Tibial nerve (tissue), 4 donors: ENCODE measurements around the gene IKZF1. TPM values are rescaled to one million over a fixed set of nuclear protein-coding genes. Genes with fewer than 3 reads are reported as not detected.

Source experiments
- DNase-seq, 2 donors: peaks; one replicate each; pipeline ENCODE4 v3.0.0-alpha.2; 2019; ENCODE audit warnings: low spot score in 2 of 2
- H3K27ac ChIP-seq, 4 donors: fragments of 200-600 bp; sonication (generic) in 3 of 4; one replicate each; pipeline ENCODE4 v1.5.1; 2017 to 2019; ENCODE audit warnings: mild to moderate bottlenecking in 1 of 4
- H3K27me3 ChIP-seq, 2 donors: fragments of 200-600 bp; sonication (generic) in 1 of 2; one replicate each; pipeline versions ENCODE4 v1.5.1 to v1.6.0; 2017 to 2019
- H3K36me3 ChIP-seq, 3 donors: fragments of 200-600 bp; sonication (generic); one replicate each; pipeline ENCODE4 v1.5.1; 2018 to 2019
- H3K4me1 ChIP-seq, 4 donors: fragments of 200-600 bp; sonication (generic) in 3 of 4; one replicate each; pipeline ENCODE4 v1.5.1; 2017 to 2019
- H3K4me3 ChIP-seq, 4 donors: fragments of 200-600 bp; sonication (generic) in 3 of 4; one replicate each; pipeline ENCODE4 v1.5.1; 2017 to 2019; ENCODE audit warnings: mild to moderate bottlenecking in 1 of 4, moderate library complexity in 1 of 4
- H3K9me3 ChIP-seq, 4 donors: fragments of 200-600 bp; sonication (generic) in 3 of 4; one replicate each; pipeline ENCODE4 v1.5.1; 2017 to 2019
- CTCF ChIP-seq, 5 experiments: fragments of 200-600 bp in 3 of 5; fragments of 450-650 bp in 2 of 5; sonication (generic) in 3 of 5; IDR thresholded peaks; one replicate each; pipeline ENCODE4 v1.5.1; 2016 to 2019; ENCODE audit warnings: antibody characterized with exemption in 5 of 5, mild to moderate bottlenecking in 3 of 5, moderate library complexity in 2 of 5
- EP300 ChIP-seq, 2 donors: sonication (generic); formaldehyde crosslinking; IDR thresholded peaks; one replicate each; pipeline ENCODE4 v1.6.1; 2017; ENCODE audit warnings: antibody characterized with exemption in 2 of 2, mild to moderate bottlenecking in 1 of 2
- POLR2A ChIP-seq, 2 donors: fragments of 450-650 bp; IDR thresholded peaks; one replicate each; pipeline ENCODE4 v1.6.1; 2017; ENCODE audit warnings: antibody characterized with exemption in 2 of 2, mild to moderate bottlenecking in 2 of 2, moderate library complexity in 2 of 2
- WGBS, 2 donors: methylation state at CpG; one replicate each; pipeline ENCODE4 v1.1.5; 2018; 5-methylcytosine and 5-hydroxymethylcytosine counted together
- total RNA-seq, 4 donors: library from RNA; depleted of rRNA; stranded (reverse); fragments of >200 nt; gene quantifications; one replicate each; pipeline ENCODE4 v1.1.0, GENCODE V29; 2016

Gene IKZF1
- total RNA-seq, 4 donors from 2014 or later = 9.6 to 32.1 (median 20.7) TPM

GRCh38 chr7:50346545-50347497 lies 42.3 kb downstream of the IKZF1 start:
- Histone ChIP-seq H3K9me3 (no peaks in the 10 kb centered on the region), H3K27me3 (no peaks in the 10 kb centered on the region), H3K36me3 (no peaks in the 10 kb centered on the region), H3K4me3 (no peak overlapping the region), H3K27ac (peak overlapping the region in 1 of 4 donors; percentile 16), H3K4me1 (peaks cover 0 to 5% (median 0%) of the 10 kb centered on the region in 4 donors)
- WGBS, 2 donors = 69% methylated on average over 8 of the region's 8 CpGs
- no peak for TF ChIP-seq EP300 (IDR thresholded peaks at IDR 0.05)
- no peak for DNase-seq

GRCh38 chr7:50347693-50348092 lies 43.2 kb downstream of the IKZF1 start:
- H3K4me1 ChIP-seq = peaks cover 0 to 2% (median 0%) of the 10 kb centered on the region in 4 donors
- peak overlapping the region in 1 of 4 donors; percentile 30 for H3K27ac ChIP-seq
- H3K9me3 ChIP-seq = no peaks in the 10 kb centered on the region
- H3K4me3 ChIP-seq = no peak overlapping the region
- DNase-seq = no peak
- TF ChIP-seq CTCF (IDR thresholded peaks at IDR 0.05) = no peak
- TF ChIP-seq EP300 (IDR thresholded peaks at IDR 0.05) = no peak
- TF ChIP-seq POLR2A (IDR thresholded peaks at IDR 0.05) = no peak
- no peaks in the 10 kb centered on the region for H3K36me3 ChIP-seq
- WGBS, 2 donors = 88 to 90% methylated on average over 10 of the region's 10 CpGs
- no peaks in the 10 kb centered on the region for H3K27me3 ChIP-seq

DNA sequence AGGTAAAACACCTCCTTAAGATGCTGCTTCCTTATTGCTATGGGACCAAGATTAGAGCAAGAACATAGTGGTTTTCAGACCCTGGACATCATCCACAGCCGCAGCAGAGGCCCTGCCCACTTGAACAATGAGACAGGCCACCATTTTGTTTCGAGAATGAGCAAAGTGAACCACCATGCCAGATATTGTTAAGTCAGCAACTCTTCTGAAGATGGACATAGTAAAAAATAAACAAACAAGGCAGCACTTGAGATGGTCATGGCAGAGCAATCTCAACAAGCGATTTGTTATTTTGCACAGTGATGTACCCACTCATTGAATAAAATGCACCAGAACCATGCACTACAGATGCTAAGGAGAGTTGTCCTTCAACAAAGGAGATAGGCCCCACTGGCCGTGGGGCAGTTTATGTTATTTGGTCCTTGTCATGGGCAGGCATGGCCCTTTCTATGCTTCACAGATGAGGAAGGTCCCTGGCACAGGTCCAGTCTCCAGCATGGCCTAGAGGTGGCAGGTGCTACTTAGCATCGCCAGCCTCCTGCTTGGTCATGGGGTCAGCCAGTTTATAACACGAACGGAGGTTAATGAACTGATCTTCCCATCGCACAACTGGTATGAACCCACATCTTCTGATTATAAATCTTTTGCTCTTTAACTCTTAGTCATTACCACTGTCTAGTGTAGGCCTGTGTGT lies 44.1 kb downstream of the IKZF1 start:
- Histone ChIP-seq H3K4me1 (no peaks in the 10 kb centered on the region), H3K36me3 (no peaks in the 10 kb centered on the region), H3K9me3 (no peaks in the 10 kb centered on the region), H3K4me3 (no peak overlapping the region), H3K27ac (no peak overlapping the region), H3K27me3 (no peaks in the 10 kb centered on the region)
- no peak for DNase-seq
- 91 to 92% methylated on average over 8 of the region's 8 CpGs for WGBS, 2 donors
- TF ChIP-seq POLR2A (IDR thresholded peaks at IDR 0.05) (no peak), EP300 (IDR thresholded peaks at IDR 0.05) (no peak), CTCF (IDR thresholded peaks at IDR 0.05) (no peak)

DNA sequence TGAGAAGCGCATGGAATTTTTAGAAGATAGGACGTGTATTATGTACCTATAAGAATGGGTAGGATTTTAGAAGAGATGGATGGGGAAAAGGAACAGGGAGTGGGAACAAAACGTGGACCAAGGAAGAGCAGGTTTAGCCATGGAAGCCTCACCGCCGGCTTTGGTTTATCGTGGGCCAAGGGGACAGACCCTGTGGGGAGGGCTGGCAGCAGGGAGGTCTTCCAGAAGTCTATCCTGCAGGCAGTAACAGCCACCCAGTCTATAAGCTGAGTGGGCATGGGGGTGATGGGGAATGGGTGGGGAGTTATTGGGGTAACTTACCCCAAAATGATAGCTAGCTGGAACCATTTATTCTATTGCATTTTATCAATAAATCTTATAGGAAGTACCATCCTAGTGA lies 44.9 kb downstream of the IKZF1 start:
- 81 to 82% methylated on average over 6 of the region's 6 CpGs for WGBS, 2 donors
- no peaks in the 10 kb centered on the region for H3K27me3 ChIP-seq
- no peak overlapping the region for H3K4me3 ChIP-seq
- no peak for TF ChIP-seq CTCF (IDR thresholded peaks at IDR 0.05)
- no peaks in the 10 kb centered on the region for H3K4me1 ChIP-seq
- no peak for DNase-seq
- no peaks in the 10 kb centered on the region for H3K36me3 ChIP-seq
- no peaks in the 10 kb centered on the region for H3K9me3 ChIP-seq
- H3K27ac ChIP-seq = peak overlapping the region in 1 of 4 donors; percentile 37

DNA sequence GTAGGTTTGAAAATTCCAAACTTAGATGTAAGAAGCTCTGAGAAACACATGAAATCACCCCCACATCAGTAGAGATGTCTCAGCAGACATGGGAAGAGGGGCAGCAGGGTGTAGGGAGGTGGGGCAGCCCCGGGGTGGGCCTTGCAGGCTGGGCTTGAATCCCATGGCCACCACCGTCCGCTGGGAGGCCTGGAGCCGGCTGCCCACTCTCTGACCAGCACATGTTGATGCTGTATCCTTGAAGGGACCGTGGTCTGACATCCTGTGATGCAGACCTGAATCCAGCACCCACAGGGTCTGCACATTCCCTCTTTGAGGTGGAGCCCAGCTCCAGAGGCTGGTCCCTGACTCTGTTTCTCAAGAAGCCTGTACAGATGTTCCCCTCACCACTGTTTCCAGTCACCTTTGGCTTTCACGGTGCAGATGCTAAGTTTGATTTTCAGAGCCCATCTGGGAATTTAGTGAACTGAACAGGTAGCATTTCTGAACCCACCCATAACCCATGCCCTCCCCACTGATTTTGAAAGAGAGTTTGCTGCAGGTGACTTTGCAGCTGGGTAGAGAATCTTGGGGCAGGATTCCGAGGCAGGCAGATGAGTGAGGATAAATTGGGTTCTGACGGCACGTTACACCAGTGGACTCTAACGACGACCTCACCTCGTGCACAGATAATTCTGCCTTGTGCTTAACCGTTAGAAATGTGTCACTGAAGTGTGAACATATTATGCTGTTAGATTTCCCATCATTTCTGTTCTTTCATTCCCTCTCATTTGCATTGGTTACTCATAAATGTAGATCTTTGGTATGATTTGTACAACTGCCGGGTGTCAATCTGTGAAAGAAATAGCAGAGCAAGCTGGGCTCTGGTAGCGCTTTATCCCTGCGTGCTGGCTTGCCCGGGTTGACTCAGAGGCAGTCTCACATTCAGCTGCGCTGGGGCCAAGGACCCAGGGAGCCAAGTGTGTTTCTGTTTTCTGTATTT lies 45.7 kb downstream of the IKZF1 start:
- no peaks in the 10 kb centered on the region for H3K27me3 ChIP-seq
- H3K36me3 ChIP-seq = no peaks in the 10 kb centered on the region
- H3K9me3 ChIP-seq = no peaks in the 10 kb centered on the region
- 76 to 79% methylated on average over 18 of the region's 18 CpGs for WGBS, 2 donors
- DNase-seq = no peak
- no peak overlapping the region for H3K4me3 ChIP-seq
- H3K27ac ChIP-seq = peak overlapping the region in 1 of 4 donors; percentile 37
- TF ChIP-seq POLR2A (IDR thresholded peaks at IDR 0.05) (no peak), EP300 (IDR thresholded peaks at IDR 0.05) (no peak)
- no peaks in the 10 kb centered on the region for H3K4me1 ChIP-seq
